HUDEP-2 (cell line): ENCODE results near the gene MMP13.
"Not testable (repeated sequence)": the region's sequence is repeated elsewhere in the genome, so short reads cannot be mapped to it uniquely, and the experiment has no call there.

Experiments used
- DNase-seq, 76 experiments: peaks; one replicate each; lab custom pipeline; 2025; ENCODE audit not compliant: unreplicated experiment in 76 of 76; lab: John Stamatoyannopoulos, UW

MMP13 gene

GRCh38 chr11:102955624-102956023, at the start of gene MMP13:
Gene MMP13, minus strand, starts transcription at chr11:102955732. Its CDS starts 27 bp downstream, at chr11:102955705.
- DNase-seq, result no peak

GRCh38 chr11:103004234-103004633, 48.7 kb upstream of the MMP13 start:
- DNase-seq, result not testable (repeated sequence)

GRCh38 chr11:102994105-102994504, 38.6 kb upstream of the MMP13 start:
- DNase-seq, result no peak

- DNase-seq, result no peak
Observed at GRCh38 chr11:102991776-102992175, 36.2 kb upstream of the MMP13 start.

GRCh38 chr11:102990145-102990544, 34.6 kb upstream of the MMP13 start:
- no peak for DNase-seq

GRCh38 chr11:102989379-102990047, 34.0 kb upstream of the MMP13 start:
- DNase-seq, result no peak

- no peak for DNase-seq
Observed at GRCh38 chr11:102986815-102987214, 31.3 kb upstream of the MMP13 start.

GRCh38 chr11:102985850-102986249, 30.3 kb upstream of the MMP13 start:
- no peak for DNase-seq

- no peak for DNase-seq
Observed at GRCh38 chr11:102983486-102983885, 28.0 kb upstream of the MMP13 start.

- DNase-seq, result no peak
Observed at GRCh38 chr11:102981324-102981910, 25.9 kb upstream of the MMP13 start.

GRCh38 chr11:102974552-102975280, 19.2 kb upstream of the MMP13 start:
- no peak for DNase-seq

- DNase-seq, result not testable (repeated sequence)
Observed at GRCh38 chr11:102973698-102974097, 18.2 kb upstream of the MMP13 start.

GRCh38 chr11:102972853-102973252, 17.3 kb upstream of the MMP13 start:
- no peak for DNase-seq

- no peak for DNase-seq
Observed at GRCh38 chr11:102971766-102972165, 16.2 kb upstream of the MMP13 start.

GRCh38 chr11:102967497-102967896, 12.0 kb upstream of the MMP13 start:
- DNase-seq, result no peak

GRCh38 chr11:102966011-102966410, 10.5 kb upstream of the MMP13 start:
- DNase-seq, result no peak

- DNase-seq, result no peak
Observed at GRCh38 chr11:102964867-102965266, 9.3 kb upstream of the MMP13 start.

GRCh38 chr11:102957953-102958352, 2.4 kb upstream of the MMP13 start:
- DNase-seq, result no peak

GRCh38 chr11:102950622-102951081, 4.9 kb downstream of the MMP13 start:
- no peak for DNase-seq

GRCh38 chr11:102946237-102946636, 9.3 kb downstream of the MMP13 start:
- DNase-seq, result no peak

- DNase-seq, result peak in 25 of 76 experiments; percentile 1 to 53 (median 22)
Observed at GRCh38 chr11:102940714-102941588, 14.6 kb downstream of the MMP13 start.
